H9 (cell line): ENCODE results near the gene DOCK2. TPM values are rescaled to one million over a fixed set of nuclear protein-coding genes. Genes with fewer than 3 reads are reported as not detected.

Source experiments
- DNase-seq: peaks from one replicate; pipeline ENCODE4 v3.0.0-alpha.2; 2017
- H2AFZ ChIP-seq: one replicate; pipeline ENCODE4 v1.6.1; 2013; ENCODE audit warnings: mild to moderate bottlenecking, low read length, control low read depth, moderate library complexity
- H2AK5ac ChIP-seq: 2 replicates; pipeline ENCODE4 v1.6.1; 2013; ENCODE audit warnings: low read length, control low read depth, mixed read lengths; ENCODE audit not compliant: insufficient read length
- H2BK120ac ChIP-seq: one replicate; pipeline ENCODE4 v1.6.1; 2013; ENCODE audit warnings: low read depth, mild to moderate bottlenecking, low read length, control low read depth, inconsistent platforms; ENCODE audit not compliant: poor library complexity, severe bottlenecking
- H2BK12ac ChIP-seq: 2 replicates; pipeline ENCODE4 v1.6.1; 2013; ENCODE audit warnings: low read length, control low read depth, mixed read lengths, low read depth; ENCODE audit not compliant: insufficient read length
- H2BK15ac ChIP-seq: 2 replicates; pipeline ENCODE4 v1.6.1; 2013; ENCODE audit warnings: low read depth, low read length, control low read depth
- H2BK20ac ChIP-seq: one replicate; pipeline ENCODE4 v1.6.1; 2013; ENCODE audit warnings: low read depth, mild to moderate bottlenecking, low read length, control low read depth, inconsistent platforms; ENCODE audit not compliant: poor library complexity, severe bottlenecking
- H2BK5ac ChIP-seq: 2 replicates; pipeline ENCODE4 v1.6.1; 2013; ENCODE audit warnings: low read length, control low read depth, mixed read lengths; ENCODE audit not compliant: insufficient read length
- H3K14ac ChIP-seq: 2 replicates; pipeline ENCODE4 v1.6.1; 2013; ENCODE audit warnings: low read length, control low read depth; ENCODE audit not compliant: insufficient read depth
- H3K18ac ChIP-seq: 2 replicates; pipeline ENCODE4 v1.6.1; 2013; ENCODE audit warnings: low read depth, mild to moderate bottlenecking, mixed read lengths, low read length, control low read depth; ENCODE audit not compliant: insufficient read length
- H3K23ac ChIP-seq: 2 replicates; pipeline ENCODE4 v1.6.1; 2013; ENCODE audit warnings: low read length, control low read depth, mixed read lengths, low read depth; ENCODE audit not compliant: insufficient read length
- H3K23me2 ChIP-seq: 2 replicates; pipeline ENCODE4 v1.6.1; 2013; ENCODE audit warnings: low read depth, mild to moderate bottlenecking, mixed read lengths, low read length, control low read depth; ENCODE audit not compliant: insufficient read length, poor library complexity, severe bottlenecking
- H3K27ac ChIP-seq: 2 replicates; pipeline ENCODE4 v1.5.1; 2013; ENCODE audit warnings: low read length, control low read depth, mixed read lengths, low read depth; ENCODE audit not compliant: insufficient read length
- H3K27me3 ChIP-seq: 2 replicates; pipeline ENCODE4 v1.6.1; 2013; ENCODE audit warnings: low read length, control low read depth, inconsistent platforms; ENCODE audit not compliant: insufficient read depth
- H3K4ac ChIP-seq: 2 replicates; pipeline ENCODE4 v1.6.1; 2013; ENCODE audit warnings: low read depth, mild to moderate bottlenecking, control low read depth, inconsistent platforms, low read length, moderate library complexity
- H3K4me1 ChIP-seq: 2 replicates; pipeline ENCODE4 v1.6.1; 2013; ENCODE audit warnings: low read length, control low read depth, inconsistent platforms; ENCODE audit not compliant: insufficient read depth
- H3K4me2 ChIP-seq: 2 replicates; pipeline ENCODE4 v1.6.1; 2013; ENCODE audit warnings: low read length, control low read depth, mixed read lengths; ENCODE audit not compliant: insufficient read length, insufficient read depth
- H3K56ac ChIP-seq: 2 replicates; pipeline ENCODE4 v1.6.1; 2013; ENCODE audit warnings: low read depth, mild to moderate bottlenecking, mixed read lengths, low read length, control low read depth; ENCODE audit not compliant: insufficient read length
- H3K79me1 ChIP-seq: 2 replicates; pipeline ENCODE4 v1.6.1; 2013; ENCODE audit warnings: low read depth, mild to moderate bottlenecking, moderate library complexity, low read length, control low read depth, inconsistent platforms; ENCODE audit not compliant: insufficient read depth, poor library complexity, severe bottlenecking
- H3K79me2 ChIP-seq: 2 replicates; pipeline ENCODE4 v1.6.1; 2013; ENCODE audit warnings: low read length, control low read depth, inconsistent platforms; ENCODE audit not compliant: insufficient read depth
- H3K9ac ChIP-seq: 2 replicates; pipeline ENCODE4 v1.6.1; 2013; ENCODE audit warnings: low read length, control low read depth, mixed read lengths; ENCODE audit not compliant: insufficient read length; ENCODE audit errors: extremely low read depth
- H3K9me3 ChIP-seq: one replicate; pipeline ENCODE4 v1.6.1; 2013; ENCODE audit warnings: low read depth, low read length, inconsistent platforms; ENCODE audit not compliant: control insufficient read depth
- H3T11ph ChIP-seq: one replicate; pipeline ENCODE4 v1.6.1; 2013; ENCODE audit warnings: mild to moderate bottlenecking, low read length, control low read depth, inconsistent platforms
- H4K20me1 ChIP-seq: one replicate; pipeline ENCODE4 v1.6.1; 2013; ENCODE audit not compliant: control insufficient read depth, insufficient read length, insufficient read depth
- H4K5ac ChIP-seq: 2 replicates; pipeline ENCODE4 v1.6.1; 2013; ENCODE audit warnings: low read depth, mild to moderate bottlenecking, mixed read lengths, low read length, control low read depth; ENCODE audit not compliant: insufficient read length
- H4K8ac ChIP-seq: replicated peaks from 2 replicates; pipeline ENCODE4 v1.6.1; 2013; ENCODE audit warnings: low read length, control low read depth, mixed read lengths, low read depth; ENCODE audit not compliant: insufficient read length
- H4K91ac ChIP-seq: 2 replicates; pipeline ENCODE4 v1.6.1; 2013; ENCODE audit warnings: low read depth, mild to moderate bottlenecking, moderate library complexity, mixed read lengths, low read length, control low read depth; ENCODE audit not compliant: insufficient read length
- H3K27ac Mint-ChIP-seq, 3 experiments: 2 replicates in 2 of 3; 3 replicates in 1 of 3; pipeline ENCODE4 v1.8.0; 2020 to 2021; ENCODE audit warnings: mixed read lengths in 3 of 3, mild to moderate bottlenecking in 1 of 3, moderate library complexity in 1 of 3
- H3K27me3 Mint-ChIP-seq: 2 replicates; pipeline ENCODE4 v1.8.0; 2021; ENCODE audit warnings: low read depth, mild to moderate bottlenecking, moderate library complexity, mixed read lengths
- H3K36me3 Mint-ChIP-seq, 3 experiments: 2 replicates in 2 of 3; 3 replicates in 1 of 3; pipeline ENCODE4 v1.8.0; 2020 to 2021; ENCODE audit warnings: low read depth in 3 of 3, mixed read lengths in 3 of 3; ENCODE audit not compliant: insufficient read depth in 1 of 3
- H3K4me1 Mint-ChIP-seq, 2 experiments: 2 replicates each; pipeline ENCODE4 v1.8.0; 2020; ENCODE audit warnings: mixed read lengths in 2 of 2
- H3K4me3 Mint-ChIP-seq, 2 experiments: 2 replicates in 1 of 2; 3 replicates in 1 of 2; pipeline ENCODE4 v1.8.0; 2020 to 2021; ENCODE audit warnings: mild to moderate bottlenecking in 2 of 2, mixed read lengths in 2 of 2, moderate library complexity in 1 of 2
- H3K9me3 Mint-ChIP-seq, 2 experiments: 2 replicates in 1 of 2; 3 replicates in 1 of 2; pipeline ENCODE4 v1.8.0; 2020; ENCODE audit warnings: mild to moderate bottlenecking in 2 of 2, mixed read lengths in 2 of 2, moderate library complexity in 1 of 2
- CTCF ChIP-seq: fragments of 200-600 bp; sonication (generic); conservative IDR thresholded peaks from 3 replicates; pipeline ENCODE4 v1.8.0; 2021; ENCODE audit warnings: antibody characterized with exemption, mild to moderate bottlenecking
- WGBS: extraction: QIAGEN DNeasy Blood & Tissue Kit; methylation state at CpG from one replicate; pipeline ENCODE4 v1.1.7; 2013; ENCODE audit warnings: missing lambda C conversion rate, low lambda C conversion rate, mixed read lengths; ENCODE audit not compliant: insufficient read length; ENCODE audit errors: extremely low coverage; 5-methylcytosine and 5-hydroxymethylcytosine counted together
- total RNA-seq: library from RNA; stranded (reverse); gene quantifications from 2 replicates; pipeline ENCODE4 v1.2.1, GENCODE V29; 2021

Gene DOCK2
- total RNA-seq, 1 experiment from 2014 or later, result 7.8 TPM

GRCh38 chr5:169860585-169860984 lies 223.5 kb downstream of the DOCK2 start:
- Histone ChIP-seq H2AFZ (no peak overlapping the region), H4K5ac (no peak overlapping the region), H4K91ac (no peak overlapping the region), H2BK12ac (no peak overlapping the region), H4K20me1 (no peaks in the 10 kb centered on the region), H3K79me1 (no peaks in the 10 kb centered on the region), H3K56ac (no peak overlapping the region), H3K27me3 (no peaks in the 10 kb centered on the region), H2BK20ac (no peak overlapping the region), H2BK120ac (no peak overlapping the region), H3K4me2 (no peak overlapping the region), H3K4me1 (no peaks in the 10 kb centered on the region; the same call in 1 of the 2 replicates), H3K23ac (no peak overlapping the region), H2AK5ac (no peak overlapping the region), H3K4ac (no peak overlapping the region), H3K79me2 (no peaks in the 10 kb centered on the region), H4K8ac (no peak overlapping the region), H3K23me2 (no peaks in the 10 kb centered on the region), H3K9ac (no peak overlapping the region), H3T11ph (no peak overlapping the region), H2BK15ac (no peak overlapping the region), H3K18ac (no peak overlapping the region), H3K9me3 (no peaks in the 10 kb centered on the region), H3K14ac (no peak overlapping the region), H2BK5ac (no peak overlapping the region), H3K27ac (no peak overlapping the region)
- WGBS, result no CpG with 5 or more reads among the region's 3 CpGs
- no peaks in the 10 kb centered on the region for H3K9me3 Mint-ChIP-seq
- no peak overlapping the region for H3K27ac Mint-ChIP-seq
- no peaks in the 10 kb centered on the region for H3K36me3 Mint-ChIP-seq
- DNase-seq, result no peak
- TF ChIP-seq CTCF, result no peak
- H3K4me1 Mint-ChIP-seq, result no peaks in the 10 kb centered on the region
- H3K27me3 Mint-ChIP-seq, result peaks cover 1% of the 10 kb centered on the region; the same call in 1 of the 2 replicates
- H3K4me3 Mint-ChIP-seq, result no peak overlapping the region
